ENCODE results near the gene NFIA.
"Not testable (repeated sequence)": the region's sequence is repeated elsewhere in the genome, so short reads cannot be mapped to it uniquely, and the experiment has no call there.

NFIA gene

GRCh38 chr1:61120246-61120840, 38.0 kb downstream of the NFIA start:
- DNase-seq (ENCODE audit: low read depth, low spot score): no peak
- no peaks in the 10 kb centered on the region for H3K9me3 ChIP-seq (ENCODE audit: low read depth, low read length)
- peak overlapping the region; percentile 64 for H3K9ac ChIP-seq (ENCODE audit: insufficient read length)
- TF ChIP-seq FOXP2 (optimal IDR thresholded peaks at IDR 0.05; ENCODE audit: control extremely low read depth, extremely low read length, insufficient read depth) (no peak), EZH2 (IDR thresholded peaks at IDR 0.05) (no peak), POLR2AphosphoS5 (IDR thresholded peaks at IDR 0.05; ENCODE audit: borderline replicate concordance, low read depth, low read length) (no peak)
- H3K36me3 ChIP-seq (ENCODE audit: insufficient read depth, low read length): no peaks in the 10 kb centered on the region
- H3K4me3 ChIP-seq: peak overlapping the region; percentile 63
- peak overlapping the region; percentile 93 for H3K27ac ChIP-seq

GRCh38 chr1:61120998-61121397, 38.6 kb downstream of the NFIA start:
- TF ChIP-seq FOXP2 (optimal IDR thresholded peaks at IDR 0.05; ENCODE audit: control extremely low read depth, extremely low read length, insufficient read depth): no peak
- TF ChIP-seq POLR2AphosphoS5 (IDR thresholded peaks at IDR 0.05; ENCODE audit: borderline replicate concordance, low read depth, low read length): no peak
- no peak for TF ChIP-seq EZH2 (IDR thresholded peaks at IDR 0.05)
- peak overlapping the region; percentile 63 for H3K4me3 ChIP-seq
- H3K9ac ChIP-seq (ENCODE audit: insufficient read length): peak overlapping the region; percentile 64
- no peak for DNase-seq (ENCODE audit: low read depth, low spot score)
- H3K27ac ChIP-seq: peak overlapping the region; percentile 93
- H3K9me3 ChIP-seq (ENCODE audit: low read depth, low read length): no peaks in the 10 kb centered on the region
- no peaks in the 10 kb centered on the region for H3K36me3 ChIP-seq (ENCODE audit: insufficient read depth, low read length)

DNA sequence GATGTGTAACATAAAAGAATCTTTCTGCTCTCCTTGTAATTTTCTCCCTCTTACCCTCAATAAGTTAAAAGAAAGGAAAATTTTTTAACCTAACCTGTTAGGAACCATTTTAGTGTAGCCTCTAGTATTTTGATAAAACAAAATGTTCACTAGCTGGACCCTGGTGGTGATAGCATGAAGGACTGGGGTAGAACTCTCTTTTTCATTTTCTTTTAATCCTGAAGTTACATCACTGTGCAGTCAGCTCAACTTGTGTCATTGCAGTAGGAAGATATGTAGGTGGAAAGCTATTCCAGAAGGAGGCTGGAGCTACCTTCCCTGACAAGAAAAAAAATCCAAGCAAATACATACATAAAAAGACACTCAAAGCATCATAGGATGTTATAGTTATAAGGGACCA, 39.3 kb downstream of the NFIA start:
- peak overlapping the region; percentile 64 for H3K9ac ChIP-seq (ENCODE audit: insufficient read length)
- H3K27ac ChIP-seq: peak overlapping the region; percentile 93
- no peaks in the 10 kb centered on the region for H3K36me3 ChIP-seq (ENCODE audit: insufficient read depth, low read length)
- no peak for DNase-seq (ENCODE audit: low read depth, low spot score)
- H3K9me3 ChIP-seq (ENCODE audit: low read depth, low read length): no peaks in the 10 kb centered on the region
- H3K4me3 ChIP-seq: peak overlapping the region; percentile 63
- TF ChIP-seq EZH2 (IDR thresholded peaks at IDR 0.05) (no peak), POLR2AphosphoS5 (IDR thresholded peaks at IDR 0.05; ENCODE audit: borderline replicate concordance, low read depth, low read length) (no peak), FOXP2 (optimal IDR thresholded peaks at IDR 0.05; ENCODE audit: control extremely low read depth, extremely low read length, insufficient read depth) (no peak)

GRCh38 chr1:61122389-61122788, 40.0 kb downstream of the NFIA start:
- Histone ChIP-seq H3K9me3 (ENCODE audit: low read depth, low read length) (no peaks in the 10 kb centered on the region), H3K27ac (no peak overlapping the region), H3K4me3 (no peak overlapping the region), H3K36me3 (ENCODE audit: insufficient read depth, low read length) (no peaks in the 10 kb centered on the region), H3K9ac (ENCODE audit: insufficient read length) (no peak overlapping the region)
- DNase-seq (ENCODE audit: low read depth, low spot score): no peak
- TF ChIP-seq FOXP2 (optimal IDR thresholded peaks at IDR 0.05; ENCODE audit: control extremely low read depth, extremely low read length, insufficient read depth) (no peak), EZH2 (IDR thresholded peaks at IDR 0.05) (no peak), POLR2AphosphoS5 (IDR thresholded peaks at IDR 0.05; ENCODE audit: borderline replicate concordance, low read depth, low read length) (no peak)

- Histone ChIP-seq H3K9me3 (ENCODE audit: low read depth, low read length) (no peaks in the 10 kb centered on the region), H3K4me3 (no peak overlapping the region), H3K36me3 (ENCODE audit: insufficient read depth, low read length) (no peaks in the 10 kb centered on the region), H3K9ac (ENCODE audit: insufficient read length) (no peak overlapping the region), H3K27ac (no peak overlapping the region)
- TF ChIP-seq FOXP2 (optimal IDR thresholded peaks at IDR 0.05; ENCODE audit: control extremely low read depth, extremely low read length, insufficient read depth) (no peak), EZH2 (IDR thresholded peaks at IDR 0.05) (no peak), POLR2AphosphoS5 (IDR thresholded peaks at IDR 0.05; ENCODE audit: borderline replicate concordance, low read depth, low read length) (no peak)
- DNase-seq (ENCODE audit: low read depth, low spot score): no peak
These were observed 41.0 kb downstream of the NFIA start for GRCh38 chr1:61123326-61123725.

DNA sequence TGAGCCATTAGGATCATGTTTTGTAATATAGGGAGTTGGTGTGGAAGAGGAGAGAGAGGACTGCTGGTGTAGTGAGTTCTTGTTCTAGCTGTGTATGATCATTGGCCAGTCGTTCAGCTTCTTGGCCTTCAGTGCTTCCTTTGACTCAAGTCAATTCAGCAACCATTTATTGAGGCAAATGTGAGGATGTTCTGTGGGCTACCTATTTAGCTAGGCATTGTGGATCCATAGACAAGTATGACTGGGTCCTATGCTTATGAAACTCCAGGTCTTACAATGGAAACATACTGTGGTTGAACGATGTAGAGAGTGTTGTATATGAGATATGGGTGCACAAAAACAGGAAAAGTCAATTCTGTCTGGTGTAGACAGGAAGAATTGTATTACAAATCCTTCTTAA, 41.7 kb downstream of the NFIA start:
- no peaks in the 10 kb centered on the region for H3K9me3 ChIP-seq (ENCODE audit: low read depth, low read length)
- H3K4me3 ChIP-seq: no peak overlapping the region
- TF ChIP-seq EZH2 (IDR thresholded peaks at IDR 0.05) (no peak), POLR2AphosphoS5 (IDR thresholded peaks at IDR 0.05; ENCODE audit: borderline replicate concordance, low read depth, low read length) (no peak), FOXP2 (optimal IDR thresholded peaks at IDR 0.05; ENCODE audit: control extremely low read depth, extremely low read length, insufficient read depth) (no peak)
- H3K36me3 ChIP-seq (ENCODE audit: insufficient read depth, low read length): no peaks in the 10 kb centered on the region
- no peak overlapping the region for H3K9ac ChIP-seq (ENCODE audit: insufficient read length)
- H3K27ac ChIP-seq: no peak overlapping the region
- DNase-seq (ENCODE audit: low read depth, low spot score): no peak

DNA sequence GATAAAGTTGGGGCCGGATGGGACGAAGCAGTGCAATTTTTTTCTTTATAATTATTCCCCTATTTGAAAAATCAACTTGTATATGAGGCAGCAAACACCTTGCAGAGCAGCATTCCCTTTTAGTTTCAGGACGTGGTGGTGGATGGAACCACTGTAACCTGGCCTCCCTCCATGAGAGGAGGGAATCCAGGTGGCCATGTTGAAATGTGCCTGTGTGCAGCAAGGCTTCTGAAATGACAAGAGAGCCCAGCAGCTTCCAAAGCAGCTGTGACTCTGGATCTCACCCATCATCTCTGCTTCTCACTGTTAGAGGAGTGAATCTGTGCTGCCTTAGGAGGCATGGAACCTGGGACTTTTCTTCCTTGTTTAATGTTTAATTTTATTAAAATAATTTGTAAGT, 42.3 kb downstream of the NFIA start:
- TF ChIP-seq EZH2 (IDR thresholded peaks at IDR 0.05) (no peak), FOXP2 (optimal IDR thresholded peaks at IDR 0.05; ENCODE audit: control extremely low read depth, extremely low read length, insufficient read depth) (no peak), POLR2AphosphoS5 (IDR thresholded peaks at IDR 0.05; ENCODE audit: borderline replicate concordance, low read depth, low read length) (no peak)
- H3K36me3 ChIP-seq (ENCODE audit: insufficient read depth, low read length): no peaks in the 10 kb centered on the region
- no peaks in the 10 kb centered on the region for H3K9me3 ChIP-seq (ENCODE audit: low read depth, low read length)
- H3K4me3 ChIP-seq: no peak overlapping the region
- no peak for DNase-seq (ENCODE audit: low read depth, low spot score)
- H3K9ac ChIP-seq (ENCODE audit: insufficient read length): no peak overlapping the region
- H3K27ac ChIP-seq: no peak overlapping the region

DNA sequence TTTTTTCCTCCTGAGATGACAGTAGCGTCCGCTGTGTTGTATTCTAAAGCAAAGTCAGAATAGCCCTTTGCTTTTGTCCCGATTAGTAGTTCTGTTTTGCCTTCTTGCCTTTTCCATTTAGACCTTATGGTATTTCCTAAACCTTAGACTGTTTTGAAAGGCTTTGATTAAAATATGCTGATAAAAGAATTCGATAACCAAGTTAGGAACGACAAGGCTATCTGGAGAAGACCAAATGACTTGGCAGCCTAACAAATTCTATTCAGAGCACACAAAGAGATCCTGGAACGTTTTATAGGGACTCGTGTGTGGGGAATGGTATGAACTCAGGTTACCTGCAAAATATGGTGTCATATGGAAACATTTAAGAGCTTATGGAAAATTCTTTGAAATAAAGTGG, 42.9 kb downstream of the NFIA start:
- Histone ChIP-seq H3K9ac (ENCODE audit: insufficient read length) (no peak overlapping the region), H3K27ac (peak overlapping the region; percentile 49; the same call in 1 of the 2 replicates), H3K4me3 (peak overlapping the region; percentile 20; the same call in 1 of the 2 replicates), H3K36me3 (ENCODE audit: insufficient read depth, low read length) (no peaks in the 10 kb centered on the region), H3K9me3 (ENCODE audit: low read depth, low read length) (no peaks in the 10 kb centered on the region)
- TF ChIP-seq EZH2 (IDR thresholded peaks at IDR 0.05): no peak
- no peak for TF ChIP-seq POLR2AphosphoS5 (IDR thresholded peaks at IDR 0.05; ENCODE audit: borderline replicate concordance, low read depth, low read length)
- no peak for TF ChIP-seq FOXP2 (optimal IDR thresholded peaks at IDR 0.05; ENCODE audit: control extremely low read depth, extremely low read length, insufficient read depth)
- DNase-seq (ENCODE audit: low read depth, low spot score): no peak

GRCh38 chr1:61125895-61126294, 43.5 kb downstream of the NFIA start:
- Histone ChIP-seq H3K4me3 (no peak overlapping the region), H3K9ac (ENCODE audit: insufficient read length) (no peak overlapping the region), H3K36me3 (ENCODE audit: insufficient read depth, low read length) (no peaks in the 10 kb centered on the region), H3K27ac (no peak overlapping the region), H3K9me3 (ENCODE audit: low read depth, low read length) (no peaks in the 10 kb centered on the region)
- TF ChIP-seq FOXP2 (optimal IDR thresholded peaks at IDR 0.05; ENCODE audit: control extremely low read depth, extremely low read length, insufficient read depth) (no peak), EZH2 (IDR thresholded peaks at IDR 0.05) (no peak), POLR2AphosphoS5 (IDR thresholded peaks at IDR 0.05; ENCODE audit: borderline replicate concordance, low read depth, low read length) (no peak)
- DNase-seq (ENCODE audit: low read depth, low spot score): no peak

- H3K27ac ChIP-seq; H3K4me3 ChIP-seq; DNase-seq (ENCODE audit: low read depth, low spot score); H3K9ac ChIP-seq (ENCODE audit: insufficient read length); H3K36me3 ChIP-seq (ENCODE audit: insufficient read depth, low read length); H3K9me3 ChIP-seq (ENCODE audit: low read depth, low read length): not testable (repeated sequence)
These were observed 44.5 kb downstream of the NFIA start for GRCh38 chr1:61126843-61127242.
